Measurements from ENCODE around the gene WNT7B. TPM values are rescaled to one million over a fixed set of nuclear protein-coding genes. Genes with fewer than 3 reads are reported as not detected.

Gene WNT7B
- total and polyA plus RNA-seq, 8 donors: 0.06 to 2.0 TPM; not detected in 6

DNA sequence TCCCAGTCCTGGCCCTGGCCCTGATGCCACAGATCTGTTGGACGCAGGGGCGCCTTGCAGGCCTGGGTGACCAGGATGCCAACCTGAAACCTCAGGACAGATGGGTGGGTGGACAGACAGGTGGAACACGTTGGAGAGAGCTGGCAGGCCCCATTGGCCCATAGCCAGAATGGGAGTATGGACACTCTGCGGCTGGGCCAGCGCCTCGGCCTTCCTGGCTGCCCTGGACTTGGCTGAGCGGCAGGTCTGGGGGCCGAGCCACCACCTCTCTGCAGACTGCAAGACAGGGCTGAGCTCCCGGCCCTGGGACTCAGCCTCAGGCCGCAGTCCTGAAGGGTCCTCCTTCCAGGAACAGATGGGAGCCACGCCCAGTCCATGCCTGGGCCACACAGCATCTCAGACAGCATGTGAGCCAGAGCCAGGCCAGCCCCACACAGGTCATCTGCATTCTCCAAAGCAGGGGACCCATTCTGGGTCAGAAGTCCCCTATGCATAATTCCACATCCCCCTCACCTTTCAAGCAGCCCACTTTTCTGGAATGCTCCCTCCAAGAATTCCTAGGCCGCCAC lies 14.1 kb downstream of the WNT7B start:
- no peaks in the 10 kb centered on the region for H3K9me3 ChIP-seq
- WGBS, 5 donors: 56 to 96% (median 70%) methylated on average over 3 to 12 of the region's 12 CpGs
- H3K4me1 ChIP-seq: no peaks in the 10 kb centered on the region
- DNase-seq: no peak
- TF ChIP-seq EP300 (IDR thresholded peaks at IDR 0.05) (no peak), POLR2A (IDR thresholded peaks at IDR 0.05) (no peak), POLR2AphosphoS5 (IDR thresholded peaks at IDR 0.05) (no peak)
- TF ChIP-seq, protein P1, sequence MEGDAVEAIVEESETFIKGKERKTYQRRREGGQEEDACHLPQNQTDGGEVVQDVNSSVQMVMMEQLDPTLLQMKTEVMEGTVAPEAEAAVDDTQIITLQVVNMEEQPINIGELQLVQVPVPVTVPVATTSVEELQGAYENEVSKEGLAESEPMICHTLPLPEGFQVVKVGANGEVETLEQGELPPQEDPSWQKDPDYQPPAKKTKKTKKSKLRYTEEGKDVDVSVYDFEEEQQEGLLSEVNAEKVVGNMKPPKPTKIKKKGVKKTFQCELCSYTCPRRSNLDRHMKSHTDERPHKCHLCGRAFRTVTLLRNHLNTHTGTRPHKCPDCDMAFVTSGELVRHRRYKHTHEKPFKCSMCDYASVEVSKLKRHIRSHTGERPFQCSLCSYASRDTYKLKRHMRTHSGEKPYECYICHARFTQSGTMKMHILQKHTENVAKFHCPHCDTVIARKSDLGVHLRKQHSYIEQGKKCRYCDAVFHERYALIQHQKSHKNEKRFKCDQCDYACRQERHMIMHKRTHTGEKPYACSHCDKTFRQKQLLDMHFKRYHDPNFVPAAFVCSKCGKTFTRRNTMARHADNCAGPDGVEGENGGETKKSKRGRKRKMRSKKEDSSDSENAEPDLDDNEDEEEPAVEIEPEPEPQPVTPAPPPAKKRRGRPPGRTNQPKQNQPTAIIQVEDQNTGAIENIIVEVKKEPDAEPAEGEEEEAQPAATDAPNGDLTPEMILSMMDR (IDR thresholded peaks at IDR 0.05): no peak
- no peaks in the 10 kb centered on the region for H3K36me3 ChIP-seq
- intact Hi-C loops (cut with DNase I; ENCODE audit: low total_unique reads): no loop called here
- no peak overlapping the region for H3K27ac ChIP-seq
- no peak overlapping the region for H3K4me3 ChIP-seq
- peaks cover 0 to 82% (median 17%) of the 10 kb centered on the region in 3 donors for H3K27me3 ChIP-seq

DNA sequence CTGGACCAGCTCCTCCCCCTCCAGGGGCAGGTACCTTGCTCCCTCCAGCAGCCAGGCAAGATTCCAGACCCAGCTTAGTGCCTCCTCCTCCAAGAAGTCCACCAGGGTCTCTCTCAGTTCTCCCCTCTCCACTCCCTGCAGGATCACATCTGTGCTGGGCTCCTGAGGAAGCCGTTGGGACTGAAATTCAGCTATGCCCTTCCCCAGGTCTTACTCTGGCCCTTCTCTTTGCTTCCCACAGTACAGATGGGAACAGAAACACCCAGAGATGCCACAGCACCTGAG lies 14.6 kb downstream of the WNT7B start:
- no peak overlapping the region for H3K27ac ChIP-seq
- WGBS, 5 donors: 84 to 100% (median 89%) methylated on average over 1 of the region's 1 CpG
- H3K4me3 ChIP-seq: no peak overlapping the region
- no peaks in the 10 kb centered on the region for H3K4me1 ChIP-seq
- H3K36me3 ChIP-seq: no peaks in the 10 kb centered on the region
- H3K9me3 ChIP-seq: no peaks in the 10 kb centered on the region
- H3K27me3 ChIP-seq: peaks cover 0 to 78% (median 12%) of the 10 kb centered on the region in 3 donors
- DNase-seq: no peak
- TF ChIP-seq POLR2A (IDR thresholded peaks at IDR 0.05): no peak
- TF ChIP-seq EP300 (IDR thresholded peaks at IDR 0.05): no peak
- TF ChIP-seq, protein P1 (IDR thresholded peaks at IDR 0.05): no peak
- intact Hi-C loops (cut with DNase I; ENCODE audit: low total_unique reads): no loop called here

DNA sequence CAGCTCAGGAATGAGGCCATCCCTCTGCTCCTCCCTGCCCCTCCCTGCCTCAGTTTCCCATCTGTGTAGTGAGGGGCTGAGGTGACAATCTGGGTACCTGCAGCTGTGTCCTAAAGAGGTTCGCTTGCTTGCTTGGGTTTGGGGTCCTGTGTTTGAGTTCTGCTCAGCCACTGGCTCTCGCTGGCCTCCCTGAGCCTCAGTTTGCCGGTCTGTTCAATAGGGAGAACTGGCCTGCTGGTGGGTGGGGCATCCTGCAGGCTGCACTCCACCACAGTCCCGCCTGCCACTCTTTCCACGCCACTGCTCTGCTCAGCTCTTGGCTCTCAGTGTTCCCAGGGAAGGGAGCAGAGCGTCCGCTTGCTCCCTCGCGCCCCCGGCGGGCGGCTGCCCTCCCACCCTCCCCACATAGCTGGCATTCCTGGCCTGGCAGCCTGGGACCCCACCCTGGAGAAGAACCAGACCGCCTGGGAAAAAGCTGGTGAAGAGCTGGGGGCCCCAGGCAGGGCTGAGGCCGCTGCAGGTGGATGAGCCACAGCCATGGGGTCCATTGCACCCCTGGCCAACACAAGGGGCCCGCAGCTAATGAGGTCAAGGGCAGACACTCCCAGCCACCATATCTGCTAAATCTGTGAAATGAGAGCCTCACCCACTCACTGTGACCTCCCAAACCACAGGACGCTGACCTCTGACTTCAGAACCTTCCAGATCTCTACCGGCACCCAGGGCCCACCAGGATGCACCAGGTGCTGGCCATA lies 15.1 kb downstream of the WNT7B start:
- TF ChIP-seq POLR2A (IDR thresholded peaks at IDR 0.05): no peak
- TF ChIP-seq EP300 (IDR thresholded peaks at IDR 0.05): no peak
- TF ChIP-seq POLR2AphosphoS5 (IDR thresholded peaks at IDR 0.05): no peak
- TF ChIP-seq, protein P1 (IDR thresholded peaks at IDR 0.05): no peak
- Histone ChIP-seq H3K27ac (no peak overlapping the region), H3K4me3 (no peak overlapping the region), H3K27me3 (peaks cover 0 to 72% (median 7%) of the 10 kb centered on the region in 3 donors), H3K4me1 (no peaks in the 10 kb centered on the region), H3K9me3 (no peaks in the 10 kb centered on the region), H3K36me3 (no peaks in the 10 kb centered on the region)
- 64 to 77% (median 74%) methylated on average over 12 to 17 of the region's 17 CpGs for WGBS, 5 donors
- intact Hi-C loops (cut with DNase I; ENCODE audit: low total_unique reads): no loop called here
- DNase-seq: no peak

DNA sequence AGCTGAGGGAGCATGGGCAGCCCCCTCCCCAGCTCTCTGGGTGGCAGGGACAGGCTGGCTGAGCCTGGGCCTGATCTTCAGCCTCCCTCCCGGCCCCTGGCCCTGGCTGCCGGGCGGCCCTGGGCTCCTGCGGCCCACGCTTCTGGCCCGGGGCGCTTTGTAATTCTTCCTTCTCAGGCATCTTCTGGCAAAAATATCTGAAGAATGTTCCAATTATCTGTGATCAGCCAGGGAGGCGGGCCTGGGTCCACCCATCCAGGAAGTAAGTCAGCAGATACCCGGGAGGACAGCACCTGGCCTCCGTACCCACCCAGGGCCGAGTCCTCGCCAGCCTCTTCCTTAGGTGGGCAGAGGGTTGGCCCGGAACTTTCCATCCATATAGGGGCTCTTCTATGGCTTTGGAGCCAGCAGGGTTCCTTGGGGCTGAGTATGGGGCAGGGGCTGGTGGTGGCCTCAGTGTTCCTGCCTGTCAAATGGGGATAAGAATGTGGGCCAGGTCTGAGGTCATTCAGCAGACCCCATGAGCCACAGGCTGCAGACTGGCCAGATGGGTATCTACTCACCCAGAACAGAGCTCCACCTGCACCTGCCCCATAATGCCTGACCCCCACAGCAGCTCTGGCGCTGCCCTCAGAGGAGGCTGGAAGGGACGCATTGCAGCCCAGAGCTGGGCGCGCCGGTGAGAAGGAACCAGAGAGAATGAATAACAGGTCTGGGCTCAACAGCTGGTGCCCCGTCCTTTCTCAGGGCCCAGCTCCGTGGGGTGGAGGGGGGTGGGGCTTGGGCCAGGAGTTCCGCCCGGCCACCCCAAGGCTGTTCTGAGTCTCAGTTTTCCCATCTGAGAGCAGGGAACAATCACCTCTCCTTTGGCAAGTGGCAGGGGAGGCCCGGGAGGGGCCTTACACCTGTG lies 16.2 kb downstream of the WNT7B start:
- DNase-seq: no peak
- TF ChIP-seq, protein P1 (IDR thresholded peaks at IDR 0.05): no peak
- TF ChIP-seq EP300 (IDR thresholded peaks at IDR 0.05) (no peak), POLR2A (IDR thresholded peaks at IDR 0.05) (no peak), POLR2AphosphoS5 (IDR thresholded peaks at IDR 0.05) (no peak)
- Histone ChIP-seq H3K4me1 (no peaks in the 10 kb centered on the region), H3K27ac (no peak overlapping the region), H3K4me3 (no peak overlapping the region), H3K36me3 (no peaks in the 10 kb centered on the region), H3K27me3 (peaks cover 0 to 72% (median 6%) of the 10 kb centered on the region in 3 donors), H3K9me3 (no peaks in the 10 kb centered on the region)
- 79 to 84% (median 81%) methylated on average over 18 to 23 of the region's 23 CpGs for WGBS, 5 donors
- intact Hi-C loops (cut with DNase I; ENCODE audit: low total_unique reads): no loop called here

Measured in stomach (tissue), 9 donors.